HG03139 (cell line): Measurements from ENCODE around the gene NAMPT.

Experiments
- ATAC-seq: cut with Tn5 transposase; IDR thresholded peaks from one replicate; pipeline ENCODE4 v1.9.1; 2021; ENCODE audit not compliant: unreplicated experiment

Gene NAMPT

GRCh38 chr7:106277976-106278375, 6.8 kb downstream of the NAMPT start:
- no peak for ATAC-seq

GRCh38 chr7:106276513-106276912, 8.3 kb downstream of the NAMPT start:
- no peak for ATAC-seq

GRCh38 chr7:106273009-106273668, 11.6 kb downstream of the NAMPT start:
- no peak for ATAC-seq

- no peak for ATAC-seq
Observed at GRCh38 chr7:106270122-106270977, 14.4 kb downstream of the NAMPT start.

GRCh38 chr7:106269254-106269961, 15.4 kb downstream of the NAMPT start:
- ATAC-seq, result no peak

GRCh38 chr7:106265133-106265532, 19.6 kb downstream of the NAMPT start:
- ATAC-seq, result no peak

- no peak for ATAC-seq
Observed at GRCh38 chr7:106262221-106262881, 22.4 kb downstream of the NAMPT start.

GRCh38 chr7:106260136-106260561, 24.6 kb downstream of the NAMPT start:
- ATAC-seq, result peak; percentile 72

GRCh38 chr7:106258789-106259188, 26.0 kb downstream of the NAMPT start:
- no peak for ATAC-seq

- no peak for ATAC-seq
Observed at GRCh38 chr7:106257752-106258151, 27.0 kb downstream of the NAMPT start.

GRCh38 chr7:106256144-106256543, 28.6 kb downstream of the NAMPT start:
- no peak for ATAC-seq

- no peak for ATAC-seq
Observed at GRCh38 chr7:106255246-106255645, 29.5 kb downstream of the NAMPT start.

GRCh38 chr7:106254525-106255116, 30.2 kb downstream of the NAMPT start:
- no peak for ATAC-seq

- no peak for ATAC-seq
Observed at GRCh38 chr7:106252568-106252967, 32.2 kb downstream of the NAMPT start.

- ATAC-seq, result no peak
Observed at GRCh38 chr7:106249488-106249887, 35.3 kb downstream of the NAMPT start.

- ATAC-seq, result no peak
Observed at GRCh38 chr7:106248600-106248999, 36.2 kb downstream of the NAMPT start.

- no peak for ATAC-seq
Observed at GRCh38 chr7:106247841-106248240, 36.9 kb downstream of the NAMPT start.

GRCh38 chr7:106246902-106247711, 37.7 kb downstream of the NAMPT start:
- no peak for ATAC-seq

GRCh38 chr7:106243893-106244292, 40.9 kb downstream of the NAMPT start:
- ATAC-seq, result no peak

GRCh38 chr7:106239406-106239805, 45.4 kb downstream of the NAMPT start:
- ATAC-seq, result no peak
